ENCODE results near the gene ZNF385B.

Gene ZNF385B

GRCh38 chr2:179770029-179770428 is 91.4 kb downstream of the ZNF385B start:
- no peak for DNase-seq (ENCODE audit: low spot score)
- no peak for TF ChIP-seq CTCF (IDR thresholded peaks at IDR 0.05; ENCODE audit: extremely low read depth, missing control alignments)

DNA sequence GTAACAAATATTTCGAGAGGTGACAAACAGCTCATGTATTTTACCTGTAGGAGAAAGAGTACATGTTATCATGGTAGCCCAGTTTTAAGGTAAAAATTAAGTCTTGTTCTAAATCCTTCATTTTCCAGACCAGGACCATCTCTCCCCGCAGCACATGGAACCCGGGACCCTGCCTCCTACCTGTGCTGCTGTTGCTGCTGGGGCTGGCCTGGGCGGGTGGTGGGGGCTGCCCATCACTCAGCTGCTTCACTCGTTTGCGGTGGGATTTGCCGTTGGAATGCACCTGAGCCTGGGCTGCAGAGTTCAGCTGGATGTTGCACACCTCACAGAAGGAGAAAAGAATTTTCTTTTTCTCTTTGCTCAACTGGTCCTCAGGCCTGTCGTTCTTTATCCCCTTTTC is 92.1 kb downstream of the ZNF385B start:
- TF ChIP-seq CTCF (IDR thresholded peaks at IDR 0.05; ENCODE audit: extremely low read depth, missing control alignments), result no peak
- no peak for DNase-seq (ENCODE audit: low spot score)

- no peak for DNase-seq (ENCODE audit: low spot score)
- TF ChIP-seq CTCF (IDR thresholded peaks at IDR 0.05; ENCODE audit: extremely low read depth, missing control alignments), result no peak
Measured at GRCh38 chr2:179768765-179769164, 92.6 kb downstream of the ZNF385B start.

DNA sequence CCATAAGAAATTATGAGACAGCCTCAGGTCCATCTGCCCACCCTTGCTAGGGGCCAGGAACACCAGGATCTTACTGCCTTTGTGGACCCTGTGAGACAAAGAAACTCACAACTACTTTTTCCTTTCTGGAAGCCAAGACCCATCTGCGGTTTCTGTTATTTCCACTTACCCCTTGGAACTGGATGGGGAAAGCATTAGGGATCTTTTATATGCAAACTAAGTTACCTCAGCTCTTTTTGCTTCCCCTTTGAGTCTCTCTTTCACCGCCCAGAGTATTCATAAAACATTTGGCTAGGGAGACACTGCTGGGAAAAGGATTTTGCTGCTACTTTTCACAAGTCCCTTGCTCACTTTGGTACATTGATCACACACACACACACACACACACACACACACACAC is 95.7 kb downstream of the ZNF385B start:
- DNase-seq (ENCODE audit: low spot score), result no peak
- no peak for TF ChIP-seq CTCF (IDR thresholded peaks at IDR 0.05; ENCODE audit: extremely low read depth, missing control alignments)

- DNase-seq (ENCODE audit: low spot score), result no peak
- TF ChIP-seq CTCF (IDR thresholded peaks at IDR 0.05; ENCODE audit: extremely low read depth, missing control alignments), result no peak
Measured at GRCh38 chr2:179764710-179765109, 96.7 kb downstream of the ZNF385B start.

- no peak for TF ChIP-seq CTCF (IDR thresholded peaks at IDR 0.05; ENCODE audit: extremely low read depth, missing control alignments)
- no peak for DNase-seq (ENCODE audit: low spot score)
Measured at GRCh38 chr2:179758636-179759035, 102.8 kb downstream of the ZNF385B start.

DNA sequence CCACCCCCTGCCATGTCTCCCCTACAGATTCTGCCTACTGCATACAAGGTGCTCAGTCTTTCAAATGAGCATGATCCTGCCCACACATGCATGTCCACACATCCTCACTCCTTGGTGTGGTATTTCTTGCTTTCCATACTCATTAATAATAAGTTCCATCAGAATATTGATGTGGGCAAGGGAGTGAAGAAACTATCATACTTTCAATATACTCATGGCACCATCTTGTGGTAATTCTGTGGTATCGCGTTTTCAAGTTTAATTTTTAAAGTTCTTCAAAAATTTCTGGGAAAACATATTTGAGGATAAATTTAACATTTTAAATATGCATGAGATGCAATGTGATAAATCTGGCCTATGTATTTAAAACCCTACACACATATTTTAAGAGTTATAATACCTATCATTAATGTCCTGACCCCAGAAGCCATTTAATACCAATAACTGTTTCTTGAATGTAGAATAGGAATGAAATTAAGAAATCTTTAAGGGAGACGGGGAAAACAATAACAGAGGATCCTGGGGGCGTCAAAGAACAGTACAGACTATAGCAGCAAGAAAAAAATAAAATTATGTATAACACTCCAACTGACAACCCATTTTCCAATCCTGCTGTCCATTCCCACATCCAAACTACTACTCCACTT is 110.1 kb downstream of the ZNF385B start:
- peak; percentile 29 for DNase-seq (ENCODE audit: low spot score)
- TF ChIP-seq CTCF (IDR thresholded peaks at IDR 0.05; ENCODE audit: extremely low read depth, missing control alignments), result peak; percentile 13

Data from GM20000 (cell line).